ENCODE results near the gene CNTNAP2. TPM values are rescaled to one million over a fixed set of nuclear protein-coding genes. Genes with fewer than 3 reads are reported as not detected.

Gene CNTNAP2
- total RNA-seq, 1 donor from 2014 or later, result 4.2 TPM

GRCh38 chr7:147509541-147510200, 1393.1 kb downstream of the CNTNAP2 start:
- Mint-ChIP-seq H3K9me3 (peaks cover 6% of the 10 kb centered on the region), H3K36me3 (no peaks in the 10 kb centered on the region), H3K4me1 (peaks cover 33% of the 10 kb centered on the region), H3K27me3 (ENCODE audit: low read depth) (no peaks in the 10 kb centered on the region), H3K27ac (peak overlapping the region; percentile 47), H3K4me3 (no peak overlapping the region)
- DNase-seq (ENCODE audit: low spot score in 2 of 2, unreplicated experiment in 2 of 2), result no peak
- TF ChIP-seq CTCF (IDR thresholded peaks at IDR 0.05; ENCODE audit: unreplicated experiment), result no peak

GRCh38 chr7:147510201-147510542, 1393.6 kb downstream of the CNTNAP2 start:
- no peak for DNase-seq (ENCODE audit: low spot score in 2 of 2, unreplicated experiment in 2 of 2)
- H3K36me3 Mint-ChIP-seq, result no peaks in the 10 kb centered on the region
- H3K9me3 Mint-ChIP-seq, result peaks cover 6% of the 10 kb centered on the region
- H3K4me3 Mint-ChIP-seq, result no peak overlapping the region
- peaks cover 33% of the 10 kb centered on the region for H3K4me1 Mint-ChIP-seq
- H3K27ac Mint-ChIP-seq, result no peak overlapping the region
- no peak for TF ChIP-seq CTCF (IDR thresholded peaks at IDR 0.05; ENCODE audit: unreplicated experiment)
- no peaks in the 10 kb centered on the region for H3K27me3 Mint-ChIP-seq (ENCODE audit: low read depth)

- H3K9me3 Mint-ChIP-seq, result peaks cover 6% of the 10 kb centered on the region
- DNase-seq (ENCODE audit: low spot score in 2 of 2, unreplicated experiment in 2 of 2), result no peak
- no peak for TF ChIP-seq CTCF (IDR thresholded peaks at IDR 0.05; ENCODE audit: unreplicated experiment)
- peaks cover 31% of the 10 kb centered on the region for H3K4me1 Mint-ChIP-seq
- H3K4me3 Mint-ChIP-seq, result no peak overlapping the region
- no peaks in the 10 kb centered on the region for H3K36me3 Mint-ChIP-seq
- H3K27ac Mint-ChIP-seq, result no peak overlapping the region
- no peaks in the 10 kb centered on the region for H3K27me3 Mint-ChIP-seq (ENCODE audit: low read depth)
Measured at GRCh38 chr7:147510923-147511322, 1394.3 kb downstream of the CNTNAP2 start.

GRCh38 chr7:147513451-147513850, 1396.8 kb downstream of the CNTNAP2 start:
- Mint-ChIP-seq H3K9me3 (no peaks in the 10 kb centered on the region), H3K36me3 (no peaks in the 10 kb centered on the region), H3K27ac (no peak overlapping the region), H3K4me3 (no peak overlapping the region), H3K27me3 (ENCODE audit: low read depth) (no peaks in the 10 kb centered on the region), H3K4me1 (peaks cover 29% of the 10 kb centered on the region)
- no peak for TF ChIP-seq CTCF (IDR thresholded peaks at IDR 0.05; ENCODE audit: unreplicated experiment)
- DNase-seq (ENCODE audit: low spot score in 2 of 2, unreplicated experiment in 2 of 2), result no peak

DNA sequence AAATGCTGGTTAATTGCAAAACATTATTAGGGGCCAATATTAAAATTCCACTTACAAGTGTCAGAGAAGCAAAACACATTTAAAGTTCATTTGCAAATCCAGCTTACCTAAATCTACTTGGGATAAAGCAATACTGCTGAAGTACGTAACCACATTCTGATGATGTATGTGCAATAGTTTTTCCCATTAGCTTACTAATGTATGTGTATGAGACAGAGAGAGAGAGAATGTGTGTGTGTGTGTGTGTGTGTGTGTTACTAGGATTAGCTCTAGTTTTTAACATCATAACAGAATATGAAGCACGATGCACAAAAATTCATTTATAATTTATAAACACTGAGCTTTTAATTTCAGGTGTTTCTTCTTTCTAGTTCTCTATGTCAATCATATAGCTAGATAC, 1399.8 kb downstream of the CNTNAP2 start:
- Mint-ChIP-seq H3K4me3 (no peak overlapping the region), H3K36me3 (no peaks in the 10 kb centered on the region), H3K4me1 (peaks cover 18% of the 10 kb centered on the region), H3K9me3 (no peaks in the 10 kb centered on the region), H3K27ac (no peak overlapping the region), H3K27me3 (ENCODE audit: low read depth) (no peaks in the 10 kb centered on the region)
- no peak for DNase-seq (ENCODE audit: low spot score in 2 of 2, unreplicated experiment in 2 of 2)
- no peak for TF ChIP-seq CTCF (IDR thresholded peaks at IDR 0.05; ENCODE audit: unreplicated experiment)

GRCh38 chr7:147519062-147519461, 1402.5 kb downstream of the CNTNAP2 start:
- H3K27me3 Mint-ChIP-seq (ENCODE audit: low read depth), result no peaks in the 10 kb centered on the region
- DNase-seq (ENCODE audit: low spot score in 2 of 2, unreplicated experiment in 2 of 2), result no peak

More at GRCh38 chr7:147519062-147519461, 1402.5 kb downstream of the CNTNAP2 start:
- Mint-ChIP-seq H3K27ac (no peak overlapping the region), H3K4me1 (peaks cover 7% of the 10 kb centered on the region), H3K9me3 (no peaks in the 10 kb centered on the region), H3K36me3 (no peaks in the 10 kb centered on the region), H3K4me3 (no peak overlapping the region)
- TF ChIP-seq CTCF (IDR thresholded peaks at IDR 0.05; ENCODE audit: unreplicated experiment), result no peak
